ENCODE measurements around the gene COL27A1. TPM values are rescaled to one million over a fixed set of nuclear protein-coding genes. Genes with fewer than 3 reads are reported as not detected.
"Not testable (repeated sequence)": the region's sequence is repeated elsewhere in the genome, so short reads cannot be mapped to it uniquely, and the experiment has no call there.

Gene COL27A1
- total RNA-seq, 2 experiments from 2014 or later, result 1.7 to 1.9 TPM

DNA sequence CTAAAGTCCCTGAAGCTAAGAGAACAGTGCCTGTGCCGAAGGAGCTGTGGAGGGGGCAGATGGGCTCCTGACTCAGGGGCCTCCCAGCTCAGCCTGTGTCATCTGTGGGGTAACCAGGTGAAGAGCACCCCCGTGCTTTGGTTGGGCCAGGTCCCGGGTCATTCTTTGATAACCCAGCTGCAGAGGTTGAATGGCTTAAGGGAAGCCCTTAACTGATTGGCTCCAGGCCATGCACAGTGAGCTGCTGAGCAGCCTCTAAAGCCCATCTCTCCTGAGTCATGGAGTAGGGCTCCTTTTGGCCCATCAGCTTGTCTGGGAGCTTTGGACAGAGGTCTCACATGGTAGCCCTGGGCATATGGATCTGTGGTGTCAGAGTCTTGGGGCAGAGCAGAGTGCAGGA is 28.7 kb downstream of the COL27A1 start:
- DNase-seq, result no peak
- H3K4me3 Mint-ChIP-seq, result no peak overlapping the region
- no peak overlapping the region for H3K27ac Mint-ChIP-seq
- no peaks in the 10 kb centered on the region for H3K36me3 Mint-ChIP-seq
- ATAC-seq (ENCODE audit: low read depth), result no peak
- no peaks in the 10 kb centered on the region for H3K4me1 Mint-ChIP-seq
- H3K27me3 Mint-ChIP-seq, result no peaks in the 10 kb centered on the region
- POLR2A ChIA-PET, result no interaction called here
- H3K9me3 Mint-ChIP-seq, result no peaks in the 10 kb centered on the region

GRCh38 chr9:114184866-114185265 is 29.5 kb downstream of the COL27A1 start:
- POLR2A ChIA-PET, result no interaction called here
- H3K9me3 Mint-ChIP-seq, result no peaks in the 10 kb centered on the region
- no peaks in the 10 kb centered on the region for H3K27me3 Mint-ChIP-seq
- no peak for ATAC-seq (ENCODE audit: low read depth)
- no peak overlapping the region for H3K27ac Mint-ChIP-seq
- H3K36me3 Mint-ChIP-seq, result no peaks in the 10 kb centered on the region
- no peak overlapping the region for H3K4me3 Mint-ChIP-seq
- no peak for DNase-seq
- no peaks in the 10 kb centered on the region for H3K4me1 Mint-ChIP-seq

- POLR2A ChIA-PET, result no interaction called here
Observed at GRCh38 chr9:114185570-114186490, 30.5 kb downstream of the COL27A1 start.

DNA sequence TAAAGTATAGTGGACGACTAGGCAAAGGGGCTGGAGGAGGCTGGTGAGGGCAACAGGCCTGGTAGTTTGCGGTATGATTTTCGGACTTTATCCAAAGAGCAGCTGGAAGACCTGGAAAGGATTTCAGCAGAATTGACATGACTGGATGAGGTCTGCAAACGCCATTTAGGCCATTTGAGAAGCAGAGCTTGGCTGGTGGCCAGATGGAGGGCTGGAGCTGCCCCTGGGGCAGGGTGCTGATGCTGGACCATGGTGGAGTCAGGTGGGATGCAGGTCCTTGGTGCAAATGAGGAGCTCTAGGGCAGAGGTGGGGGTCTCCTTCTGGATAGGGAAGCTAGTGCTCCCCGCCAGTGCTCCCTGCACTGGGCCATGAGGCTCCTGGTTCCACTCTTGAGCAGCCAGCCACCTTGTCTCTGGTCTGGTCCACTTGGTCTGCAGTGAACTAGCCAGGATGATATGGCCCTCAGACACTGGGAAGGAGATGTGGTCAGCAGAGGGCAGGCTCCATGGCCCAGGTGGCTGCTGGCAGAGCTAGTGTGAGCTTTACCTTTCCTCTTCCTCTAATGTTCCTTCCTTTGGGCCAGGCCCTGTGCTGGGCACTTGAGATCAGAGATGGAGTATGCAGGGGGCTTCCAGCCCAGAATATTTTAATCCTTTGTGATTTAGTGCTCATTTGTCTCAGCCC is 31.4 kb downstream of the COL27A1 start:
- no peaks in the 10 kb centered on the region for H3K36me3 Mint-ChIP-seq
- peaks cover 3% of the 10 kb centered on the region for H3K9me3 Mint-ChIP-seq
- POLR2A ChIA-PET, result no interaction called here

More at GRCh38 chr9:114185570-114186490, 30.5 kb downstream of the COL27A1 start:
- Mint-ChIP-seq H3K27me3 (no peaks in the 10 kb centered on the region), H3K36me3 (no peaks in the 10 kb centered on the region), H3K9me3 (peaks cover 3% of the 10 kb centered on the region), H3K4me1 (no peaks in the 10 kb centered on the region), H3K27ac (no peak overlapping the region), H3K4me3 (no peak overlapping the region)
- ATAC-seq (ENCODE audit: low read depth) (no peak), DNase-seq (no peak)

DNA sequence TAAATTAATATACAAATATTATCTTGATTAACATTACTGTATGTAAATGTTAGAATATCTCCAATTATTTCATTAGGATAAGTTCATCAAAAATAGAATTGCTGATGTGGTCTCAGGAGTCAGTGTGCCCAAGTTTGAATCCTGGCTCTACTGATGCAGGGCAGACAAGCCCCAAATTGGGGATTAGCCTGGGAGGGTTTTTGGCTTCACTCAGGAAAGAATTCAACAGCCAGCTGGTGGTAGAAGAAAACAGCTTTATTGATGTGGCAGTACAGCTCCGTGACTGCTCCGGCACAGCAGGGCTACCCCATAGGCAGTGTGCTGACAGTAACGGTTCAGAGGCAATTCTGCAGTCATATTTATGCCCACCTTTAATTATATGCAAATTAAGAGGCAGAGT is 32.5 kb downstream of the COL27A1 start:
- no peak for ATAC-seq (ENCODE audit: low read depth)

More for the DNA sequence above, 31.4 kb downstream of the COL27A1 start:
- Mint-ChIP-seq H3K27ac (no peak overlapping the region), H3K4me1 (no peaks in the 10 kb centered on the region), H3K4me3 (no peak overlapping the region), H3K27me3 (no peaks in the 10 kb centered on the region)
- no peak for DNase-seq
- ATAC-seq (ENCODE audit: low read depth), result no peak

GRCh38 chr9:114189823-114190562 is 34.7 kb downstream of the COL27A1 start:
- POLR2A ChIA-PET, result no interaction called here
- ATAC-seq (ENCODE audit: low read depth) (no peak), DNase-seq (no peak)
- Mint-ChIP-seq H3K36me3 (no peaks in the 10 kb centered on the region), H3K4me3 (no peak overlapping the region), H3K4me1 (no peaks in the 10 kb centered on the region), H3K27ac (no peak overlapping the region), H3K27me3 (no peaks in the 10 kb centered on the region), H3K9me3 (peaks cover 3% of the 10 kb centered on the region)

More for the DNA sequence above, 32.5 kb downstream of the COL27A1 start:
- DNase-seq, result no peak
- Mint-ChIP-seq H3K4me1 (no peaks in the 10 kb centered on the region), H3K27me3 (no peaks in the 10 kb centered on the region), H3K27ac (no peak overlapping the region), H3K4me3 (no peak overlapping the region), H3K9me3 (peaks cover 3% of the 10 kb centered on the region), H3K36me3 (no peaks in the 10 kb centered on the region)
- POLR2A ChIA-PET, result no interaction called here

DNA sequence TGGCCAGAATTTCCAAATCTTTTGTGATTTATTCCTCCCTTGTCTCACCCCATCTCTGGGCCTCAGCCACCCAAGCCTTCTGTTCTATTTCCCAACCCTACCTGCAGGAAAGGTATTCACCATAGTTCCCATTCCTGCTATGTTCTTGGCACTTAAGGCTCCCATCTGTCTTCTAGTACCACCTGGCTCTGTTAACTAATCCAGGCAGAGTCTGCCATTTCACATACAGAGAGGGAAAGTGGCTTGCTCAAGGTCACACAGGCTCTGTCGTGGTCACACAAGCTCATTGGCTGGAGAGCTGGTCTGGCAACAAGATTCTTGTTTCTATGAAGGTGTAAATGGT is 35.2 kb downstream of the COL27A1 start:
- Mint-ChIP-seq H3K9me3 (peaks cover 3% of the 10 kb centered on the region), H3K4me1 (no peaks in the 10 kb centered on the region), H3K27me3 (no peaks in the 10 kb centered on the region), H3K27ac (no peak overlapping the region), H3K36me3 (no peaks in the 10 kb centered on the region), H3K4me3 (no peak overlapping the region)
- POLR2A ChIA-PET, result no interaction called here
- no peak for DNase-seq
- no peak for ATAC-seq (ENCODE audit: low read depth)

DNA sequence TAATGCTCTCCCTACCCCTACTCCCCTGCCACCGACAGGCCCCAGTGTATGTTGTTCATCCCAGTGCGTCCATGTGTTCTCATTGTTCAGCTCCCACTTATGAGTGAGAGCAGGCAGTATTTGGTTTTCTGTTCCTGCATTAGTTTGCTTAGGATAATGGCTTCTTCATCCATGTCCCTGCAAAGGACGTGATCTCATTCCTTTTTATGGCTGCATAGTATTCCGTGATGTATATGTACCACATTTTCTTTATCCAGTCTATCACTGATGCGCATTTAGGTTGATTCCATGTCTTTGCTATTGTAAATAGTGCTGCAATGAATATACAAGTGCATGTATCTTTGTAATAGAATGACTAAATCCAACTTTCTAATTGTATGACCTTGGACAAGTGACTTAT is 36.1 kb downstream of the COL27A1 start:
- H3K4me1 Mint-ChIP-seq; H3K36me3 Mint-ChIP-seq; DNase-seq; POLR2A ChIA-PET; H3K27me3 Mint-ChIP-seq; H3K9me3 Mint-ChIP-seq; ATAC-seq (ENCODE audit: low read depth); H3K4me3 Mint-ChIP-seq; H3K27ac Mint-ChIP-seq: not testable (repeated sequence)

- POLR2A ChIA-PET, result no interaction called here
- DNase-seq (no peak), ATAC-seq (ENCODE audit: low read depth) (no peak)
- H3K27me3 Mint-ChIP-seq, result no peaks in the 10 kb centered on the region
- no peaks in the 10 kb centered on the region for H3K4me1 Mint-ChIP-seq
- H3K9me3 Mint-ChIP-seq, result peaks cover 3% of the 10 kb centered on the region
- no peaks in the 10 kb centered on the region for H3K36me3 Mint-ChIP-seq
- H3K4me3 Mint-ChIP-seq, result no peak overlapping the region
- no peak overlapping the region for H3K27ac Mint-ChIP-seq
Observed at GRCh38 chr9:114192539-114192938, 37.2 kb downstream of the COL27A1 start.

DNA sequence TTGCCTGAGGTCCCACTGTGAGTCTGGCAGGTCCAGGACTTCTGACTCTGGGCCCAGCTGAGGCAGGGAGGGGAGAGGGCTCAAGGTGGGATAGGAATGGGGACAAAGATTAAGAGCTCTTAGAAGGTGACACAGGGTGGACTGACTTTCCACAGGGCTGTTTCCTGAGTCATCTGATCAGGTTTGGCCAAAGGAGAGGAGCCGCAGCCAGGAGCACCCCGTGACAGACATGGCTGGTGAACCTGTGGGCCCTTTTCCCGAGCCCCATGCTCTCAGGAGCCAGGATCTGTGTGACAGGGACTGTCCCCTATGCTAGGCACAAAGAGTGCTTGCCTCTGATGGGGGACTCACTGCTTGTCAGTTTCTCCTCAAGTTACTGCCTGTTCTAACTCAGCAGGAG is 37.8 kb downstream of the COL27A1 start:
- Mint-ChIP-seq H3K27ac (no peak overlapping the region), H3K36me3 (no peaks in the 10 kb centered on the region), H3K9me3 (peaks cover 3% of the 10 kb centered on the region), H3K27me3 (no peaks in the 10 kb centered on the region), H3K4me1 (peaks cover 3% of the 10 kb centered on the region), H3K4me3 (no peak overlapping the region)
- POLR2A ChIA-PET, result no interaction called here
- no peak for ATAC-seq (ENCODE audit: low read depth)
- DNase-seq, result no peak

DNA sequence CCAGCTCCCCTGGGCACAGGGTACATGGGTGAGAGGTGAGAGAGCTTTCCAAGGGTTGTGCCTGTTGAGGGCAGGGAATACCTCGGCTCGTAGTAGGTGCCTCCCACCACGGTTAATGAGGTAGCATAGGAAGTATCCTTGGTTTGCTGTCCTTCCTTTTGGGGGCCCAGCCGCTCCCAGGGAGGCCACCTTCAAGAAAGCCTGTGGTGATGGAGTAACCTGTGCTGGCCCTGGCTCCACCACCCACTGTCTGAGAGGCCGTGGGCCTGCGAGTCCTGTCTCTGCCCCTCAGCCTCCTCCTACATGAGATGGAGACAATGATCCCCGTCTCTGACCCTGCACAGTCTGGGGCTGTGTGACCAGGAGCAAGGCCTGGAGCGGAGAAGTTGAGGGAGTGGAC is 40.8 kb downstream of the COL27A1 start:
- no peaks in the 10 kb centered on the region for H3K36me3 Mint-ChIP-seq
- ATAC-seq (ENCODE audit: low read depth) (no peak), DNase-seq (no peak)
- POLR2A ChIA-PET, result no interaction called here
- H3K4me1 Mint-ChIP-seq, result peaks cover 3% of the 10 kb centered on the region
- H3K27ac Mint-ChIP-seq, result no peak overlapping the region
- H3K9me3 Mint-ChIP-seq, result no peaks in the 10 kb centered on the region
- H3K4me3 Mint-ChIP-seq, result no peak overlapping the region
- peaks cover 2% of the 10 kb centered on the region for H3K27me3 Mint-ChIP-seq

DNA sequence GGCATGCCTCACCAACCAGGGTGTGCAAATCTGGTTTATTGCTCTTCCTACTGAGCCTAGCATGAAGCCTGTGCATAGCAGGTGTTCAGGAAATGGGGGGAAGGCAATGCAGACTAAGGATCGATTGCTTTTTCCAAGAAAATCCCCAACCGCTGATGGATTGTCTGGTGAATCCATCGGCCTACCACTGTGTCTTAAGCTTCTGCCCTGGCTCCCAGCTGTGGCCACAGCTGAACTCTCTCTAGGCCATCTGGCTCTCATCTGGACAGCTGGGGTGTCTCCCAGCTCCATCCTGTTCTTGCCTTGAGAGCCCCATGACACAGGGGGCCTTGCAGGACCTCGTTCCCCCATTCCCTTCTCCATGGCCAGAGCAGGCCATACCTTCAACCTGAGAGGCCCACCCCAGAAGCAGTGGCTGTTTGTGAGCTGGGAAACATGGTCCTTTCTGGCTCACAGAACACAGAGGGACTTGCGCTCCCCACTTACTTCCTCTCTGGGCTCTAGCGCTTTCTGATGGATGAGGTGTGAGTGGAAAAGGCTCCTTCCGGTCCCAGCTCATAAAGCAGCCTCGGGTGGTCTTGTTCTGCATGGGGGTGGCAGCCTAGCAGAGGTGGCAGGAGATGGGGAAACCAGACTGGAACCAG is 41.8 kb downstream of the COL27A1 start:
- Mint-ChIP-seq H3K27me3 (peaks cover 2% of the 10 kb centered on the region), H3K27ac (no peak overlapping the region), H3K36me3 (no peaks in the 10 kb centered on the region), H3K9me3 (no peaks in the 10 kb centered on the region), H3K4me3 (no peak overlapping the region), H3K4me1 (peaks cover 3% of the 10 kb centered on the region)
- DNase-seq, result no peak
- POLR2A ChIA-PET, result no interaction called here
- no peak for ATAC-seq (ENCODE audit: low read depth)

- Mint-ChIP-seq H3K27ac (no peak overlapping the region), H3K36me3 (no peaks in the 10 kb centered on the region), H3K4me3 (no peak overlapping the region), H3K27me3 (peaks cover 2% of the 10 kb centered on the region), H3K9me3 (no peaks in the 10 kb centered on the region), H3K4me1 (peaks cover 3% of the 10 kb centered on the region)
- ATAC-seq (ENCODE audit: low read depth), result no peak
- POLR2A ChIA-PET, result no interaction called here
- no peak for DNase-seq
Observed at GRCh38 chr9:114198249-114199040, 43.1 kb downstream of the COL27A1 start.
